ENCODE results near the gene WDR26.

DNA sequence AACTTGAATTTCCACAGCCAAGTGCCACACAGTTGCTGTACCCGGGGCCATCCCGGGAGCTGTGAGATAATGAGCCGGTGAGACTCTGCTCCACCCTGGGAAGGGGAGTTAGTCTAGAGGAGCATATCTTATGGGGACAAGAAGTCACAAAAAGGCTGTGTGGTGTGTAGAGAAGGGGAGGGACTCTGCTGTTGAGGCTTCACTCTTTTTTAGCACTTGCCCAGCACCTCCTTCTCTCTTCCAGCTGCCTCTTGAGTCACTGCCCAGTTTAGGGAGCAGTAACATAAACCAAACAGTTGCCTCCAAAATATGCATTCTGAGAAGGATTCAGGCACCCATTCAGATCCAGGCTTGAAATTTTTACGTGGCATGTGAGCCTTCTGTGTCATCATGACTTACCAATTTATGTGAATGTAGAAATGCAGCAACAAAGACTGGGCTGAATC, 744 bp upstream of the WDR26 start:
- TF ChIP-seq, protein P1, sequence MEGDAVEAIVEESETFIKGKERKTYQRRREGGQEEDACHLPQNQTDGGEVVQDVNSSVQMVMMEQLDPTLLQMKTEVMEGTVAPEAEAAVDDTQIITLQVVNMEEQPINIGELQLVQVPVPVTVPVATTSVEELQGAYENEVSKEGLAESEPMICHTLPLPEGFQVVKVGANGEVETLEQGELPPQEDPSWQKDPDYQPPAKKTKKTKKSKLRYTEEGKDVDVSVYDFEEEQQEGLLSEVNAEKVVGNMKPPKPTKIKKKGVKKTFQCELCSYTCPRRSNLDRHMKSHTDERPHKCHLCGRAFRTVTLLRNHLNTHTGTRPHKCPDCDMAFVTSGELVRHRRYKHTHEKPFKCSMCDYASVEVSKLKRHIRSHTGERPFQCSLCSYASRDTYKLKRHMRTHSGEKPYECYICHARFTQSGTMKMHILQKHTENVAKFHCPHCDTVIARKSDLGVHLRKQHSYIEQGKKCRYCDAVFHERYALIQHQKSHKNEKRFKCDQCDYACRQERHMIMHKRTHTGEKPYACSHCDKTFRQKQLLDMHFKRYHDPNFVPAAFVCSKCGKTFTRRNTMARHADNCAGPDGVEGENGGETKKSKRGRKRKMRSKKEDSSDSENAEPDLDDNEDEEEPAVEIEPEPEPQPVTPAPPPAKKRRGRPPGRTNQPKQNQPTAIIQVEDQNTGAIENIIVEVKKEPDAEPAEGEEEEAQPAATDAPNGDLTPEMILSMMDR (IDR thresholded peaks at IDR 0.05): no peak
- TF ChIP-seq ZFX (IDR thresholded peaks at IDR 0.05; ENCODE audit: borderline replicate concordance): no peak

Measured in 22Rv1 (cell line).